Subcutaneous abdominal adipose tissue (tissue), 5 donors: ENCODE measurements around the gene AMFR.

Experiments used
- H3K27ac ChIP-seq: one replicate; pipeline ENCODE4 v1.7.0; 2013; ENCODE audit warnings: low read depth, mild to moderate bottlenecking, inconsistent platforms, low read length, moderate library complexity
- H3K27me3 ChIP-seq, 5 donors: one replicate each; pipeline ENCODE4 v1.7.0; 2013; ENCODE audit warnings: low read length in 5 of 5, inconsistent platforms in 1 of 5; ENCODE audit not compliant: control insufficient read depth in 5 of 5, insufficient read depth in 4 of 5
- H3K36me3 ChIP-seq, 5 donors: one replicate each; pipeline ENCODE4 v1.7.0; 2013; ENCODE audit warnings: low read length in 5 of 5; ENCODE audit not compliant: control insufficient read depth in 5 of 5, insufficient read depth in 5 of 5
- H3K4me1 ChIP-seq, 5 donors: one replicate each; pipeline ENCODE4 v1.7.0; 2013; ENCODE audit warnings: low read length in 5 of 5, mild to moderate bottlenecking in 3 of 5, moderate library complexity in 1 of 5; ENCODE audit not compliant: control insufficient read depth in 5 of 5, insufficient read depth in 5 of 5
- H3K4me3 ChIP-seq, 5 donors: one replicate each; pipeline ENCODE4 v1.7.0; 2013; ENCODE audit warnings: low read length in 5 of 5, low read depth in 1 of 5
- H3K9ac ChIP-seq, 5 donors: one replicate each; pipeline ENCODE4 v1.7.0; 2013; ENCODE audit warnings: low read length in 5 of 5, mild to moderate bottlenecking in 4 of 5, moderate library complexity in 3 of 5
- H3K9me3 ChIP-seq, 5 donors: one replicate each; pipeline ENCODE4 v1.7.0; 2013; ENCODE audit warnings: low read length in 5 of 5; ENCODE audit not compliant: control insufficient read depth in 5 of 5
- donor health status: healthy.
- donor health status: healthy.
- donor health status: healthy.
- donor health status: healthy.
- donor health status: healthy.

The AMFR gene

DNA sequence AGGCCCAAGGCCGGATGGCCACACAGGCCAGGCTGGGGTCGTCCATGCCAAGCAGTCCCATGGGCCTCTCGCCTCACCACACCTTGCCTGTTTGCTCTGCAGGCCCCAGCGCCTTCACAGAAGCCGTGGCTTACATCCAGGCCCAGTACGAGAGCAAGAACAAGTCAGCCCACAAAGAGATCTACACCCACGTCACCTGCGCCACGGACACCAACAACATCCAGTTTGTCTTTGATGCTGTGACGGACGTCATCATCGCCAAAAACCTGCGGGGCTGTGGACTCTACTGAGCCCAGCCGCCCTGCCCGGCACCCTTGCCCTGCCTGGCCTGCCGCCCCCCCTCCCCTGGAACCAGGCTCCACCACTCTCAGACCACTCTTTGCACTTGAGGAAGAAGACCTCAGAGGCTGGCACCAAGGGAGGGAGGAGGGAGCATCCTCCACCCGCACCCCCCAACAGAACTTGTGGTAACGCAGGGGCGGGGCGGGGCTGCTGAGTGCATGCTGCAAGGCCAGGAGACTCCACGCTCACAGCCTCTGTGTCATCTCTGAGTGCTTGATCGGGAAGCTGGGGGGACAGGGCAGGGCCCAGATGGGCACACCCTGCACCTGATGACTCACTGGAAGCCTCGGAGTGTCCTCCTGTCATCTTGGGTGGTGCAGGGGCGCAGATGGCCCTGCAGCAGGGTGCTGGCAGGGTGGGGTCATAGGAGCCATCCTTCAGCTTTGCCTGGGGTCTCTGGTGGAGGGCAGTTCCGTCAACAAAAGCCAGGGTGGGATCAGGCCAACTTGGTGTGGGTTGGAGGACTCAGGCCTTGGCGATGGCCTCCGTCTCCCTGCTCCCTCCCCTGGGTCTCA is 81.5 kb downstream of the AMFR start:
- Histone ChIP-seq H3K36me3 (no peaks in the 10 kb centered on the region), H3K4me1 (no peaks in the 10 kb centered on the region), H3K27ac (no peak overlapping the region), H3K9me3 (no peaks in the 10 kb centered on the region), H3K9ac (no peak overlapping the region), H3K27me3 (peaks cover 0 to 3% (median 0%) of the 10 kb centered on the region in 5 donors), H3K4me3 (no peak overlapping the region)

DNA sequence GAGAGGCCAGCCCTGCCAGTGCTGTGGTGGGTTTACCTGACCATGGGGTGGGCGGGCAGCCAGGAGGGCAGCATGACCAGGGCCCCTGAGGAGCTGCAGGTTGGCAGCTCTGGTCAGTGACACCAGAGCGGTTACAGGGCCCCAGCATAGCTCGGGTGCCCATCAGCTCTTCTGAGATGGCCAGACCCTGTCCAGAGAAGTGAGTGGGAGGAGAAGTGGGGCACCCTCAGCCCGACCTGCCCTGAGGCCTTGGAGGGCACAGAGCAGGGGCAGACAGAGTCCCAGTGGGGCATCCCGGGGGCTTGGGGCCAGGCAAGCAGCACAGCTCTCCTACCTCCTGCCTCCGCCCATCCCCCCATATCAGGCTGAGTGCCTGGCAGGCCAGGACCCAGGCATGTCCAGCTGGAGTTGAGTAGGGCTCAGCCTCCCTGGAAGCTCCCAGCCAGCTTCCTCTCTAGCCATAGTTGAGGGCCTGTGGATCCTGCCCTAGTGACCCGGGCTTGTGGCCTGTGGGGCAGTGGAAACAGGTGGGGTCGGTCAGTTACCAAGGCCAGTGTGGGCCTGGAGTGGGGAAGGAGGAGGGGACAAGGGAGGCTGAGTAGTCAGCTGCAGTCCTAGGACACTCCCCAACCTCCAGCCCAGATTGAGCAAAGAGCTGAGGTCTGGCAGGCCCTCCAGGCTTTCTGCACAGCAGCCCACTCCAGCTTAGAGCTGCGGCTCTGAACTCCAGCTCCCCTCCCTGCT is 83.5 kb downstream of the AMFR start:
- no peak overlapping the region for H3K27ac ChIP-seq
- H3K27me3 ChIP-seq, result no peaks in the 10 kb centered on the region
- H3K4me1 ChIP-seq, result no peaks in the 10 kb centered on the region
- H3K9ac ChIP-seq, result no peak overlapping the region
- H3K36me3 ChIP-seq, result no peaks in the 10 kb centered on the region
- H3K4me3 ChIP-seq, result no peak overlapping the region
- no peaks in the 10 kb centered on the region for H3K9me3 ChIP-seq

DNA sequence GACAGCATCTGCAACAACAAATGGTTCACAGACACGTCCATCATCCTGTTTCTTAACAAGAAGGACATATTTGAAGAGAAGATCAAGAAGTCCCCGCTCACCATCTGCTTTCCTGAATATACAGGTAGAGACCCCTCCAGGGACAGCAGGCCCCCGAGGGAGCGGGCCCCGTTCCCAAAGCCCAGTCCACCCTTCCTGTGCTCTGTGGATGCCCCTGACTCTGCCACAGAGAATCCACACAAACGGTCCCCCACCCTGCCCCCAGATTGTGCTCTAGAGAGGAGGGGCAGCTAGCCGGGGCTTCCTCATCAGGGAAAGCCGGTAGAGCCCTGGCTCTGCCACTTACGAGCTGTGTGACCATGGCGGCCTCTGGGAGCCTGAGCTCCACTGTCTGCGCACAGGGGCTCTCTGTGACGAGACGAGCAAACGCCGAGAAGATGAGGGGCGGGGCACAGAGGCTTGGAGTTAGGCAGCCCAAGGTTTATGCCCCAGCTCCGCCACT is 84.4 kb downstream of the AMFR start:
- H3K4me1 ChIP-seq, result no peaks in the 10 kb centered on the region
- H3K36me3 ChIP-seq, result no peaks in the 10 kb centered on the region
- no peak overlapping the region for H3K4me3 ChIP-seq
- no peak overlapping the region for H3K9ac ChIP-seq
- H3K27ac ChIP-seq, result no peak overlapping the region
- H3K27me3 ChIP-seq, result no peaks in the 10 kb centered on the region
- H3K9me3 ChIP-seq, result no peaks in the 10 kb centered on the region

DNA sequence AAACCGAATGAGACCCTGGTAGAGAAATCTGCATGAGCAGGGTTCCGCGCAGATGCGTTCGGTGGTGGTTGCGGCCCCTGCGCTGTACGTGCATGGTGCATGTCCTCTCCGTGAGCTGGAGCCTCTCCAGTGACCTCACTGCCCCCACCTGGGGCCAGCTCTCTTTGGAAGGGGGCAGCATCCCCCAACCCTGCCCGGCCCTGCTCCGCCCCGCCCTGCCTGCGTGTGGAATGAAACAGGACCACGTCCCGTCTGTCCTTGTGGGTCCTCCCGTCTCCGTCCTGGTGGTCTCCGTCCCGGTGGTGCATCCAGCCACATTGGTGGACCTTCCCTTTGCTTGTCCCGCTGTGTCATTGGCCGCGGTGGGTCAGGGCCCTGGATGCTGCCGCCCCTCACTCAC is 84.9 kb downstream of the AMFR start:
- Histone ChIP-seq H3K36me3 (no peaks in the 10 kb centered on the region), H3K9me3 (no peaks in the 10 kb centered on the region), H3K27me3 (no peaks in the 10 kb centered on the region), H3K27ac (no peak overlapping the region), H3K4me3 (no peak overlapping the region), H3K4me1 (no peaks in the 10 kb centered on the region), H3K9ac (no peak overlapping the region)

DNA sequence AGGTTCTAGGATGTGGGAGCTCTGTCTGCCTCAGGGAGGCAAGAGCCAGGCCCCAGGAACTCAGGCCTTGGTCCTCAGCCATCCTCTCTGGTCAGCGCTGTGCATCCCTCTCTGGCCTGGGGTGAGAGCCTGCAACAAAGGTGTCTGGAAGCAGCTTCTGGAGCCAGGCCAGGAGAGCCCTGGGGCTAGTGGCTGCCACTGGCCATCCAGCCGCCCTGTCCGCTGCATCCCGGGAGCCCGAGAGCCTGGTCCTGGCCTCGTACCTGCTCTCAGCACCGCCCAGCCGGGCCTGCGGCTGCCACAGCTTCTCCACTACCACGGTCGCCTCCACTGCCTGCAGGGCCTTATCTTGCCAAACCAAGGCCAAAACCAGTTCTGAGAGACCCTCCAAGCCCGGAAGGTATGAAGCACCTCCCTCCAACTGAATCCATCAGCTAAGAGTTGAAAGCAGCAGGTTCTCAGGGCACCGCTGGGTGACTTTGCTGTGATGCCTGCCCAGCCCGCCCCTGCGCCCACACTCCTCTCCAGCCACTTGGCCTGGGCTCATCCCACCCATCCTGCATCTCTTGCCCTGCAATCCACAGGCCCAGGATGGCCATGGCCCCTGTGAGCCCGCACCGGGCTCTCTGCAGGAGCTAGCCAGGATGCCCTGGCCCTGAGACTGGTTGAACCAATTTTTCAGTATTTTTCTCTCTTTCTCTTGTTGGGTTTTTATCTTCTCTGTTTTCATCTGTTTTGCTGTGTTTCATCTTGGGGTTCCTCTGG is 85.7 kb downstream of the AMFR start:
- Histone ChIP-seq H3K4me1 (no peaks in the 10 kb centered on the region), H3K27ac (no peak overlapping the region), H3K36me3 (no peaks in the 10 kb centered on the region), H3K9ac (no peak overlapping the region), H3K27me3 (no peaks in the 10 kb centered on the region), H3K4me3 (no peak overlapping the region), H3K9me3 (no peaks in the 10 kb centered on the region)

DNA sequence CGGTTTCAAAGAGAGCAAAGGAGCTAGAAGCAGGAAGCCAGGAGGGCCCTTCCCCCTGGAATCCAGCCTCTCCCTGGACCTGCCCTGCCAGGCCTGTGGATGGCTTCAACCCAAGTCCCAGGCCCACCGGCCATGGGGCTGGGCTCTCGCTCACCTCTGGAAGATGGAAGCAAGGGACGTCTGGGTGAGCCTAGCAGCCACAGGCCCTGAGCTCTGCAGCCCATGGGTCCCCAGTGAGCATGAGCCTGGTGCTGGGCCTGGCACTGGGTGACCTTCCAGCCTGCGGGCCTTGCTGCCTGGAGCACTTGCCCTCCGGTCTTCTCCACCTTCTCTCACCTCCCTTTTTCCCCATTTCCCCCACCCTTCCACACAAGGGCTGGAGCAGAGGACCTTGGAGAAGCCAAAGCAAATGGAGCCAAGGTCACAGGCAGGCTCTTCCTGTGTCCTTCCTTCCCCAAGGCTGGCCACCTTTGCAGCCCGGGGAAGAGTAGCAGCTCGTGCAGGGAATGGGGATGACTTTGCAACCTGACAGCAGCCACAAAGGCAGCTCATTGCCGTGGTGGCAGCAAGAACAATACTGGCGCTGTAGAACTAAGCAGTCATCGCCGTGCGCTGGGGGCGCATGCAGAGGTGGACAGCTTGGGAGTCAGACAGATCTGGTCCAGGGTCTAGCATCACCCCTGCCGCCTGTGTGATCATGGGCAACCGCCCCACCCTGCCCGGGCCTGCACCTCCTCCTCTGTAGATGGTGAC is 86.6 kb downstream of the AMFR start:
- no peaks in the 10 kb centered on the region for H3K27me3 ChIP-seq
- no peak overlapping the region for H3K4me3 ChIP-seq
- no peak overlapping the region for H3K27ac ChIP-seq
- H3K4me1 ChIP-seq, result no peaks in the 10 kb centered on the region
- H3K36me3 ChIP-seq, result no peaks in the 10 kb centered on the region
- no peaks in the 10 kb centered on the region for H3K9me3 ChIP-seq
- H3K9ac ChIP-seq, result no peak overlapping the region

DNA sequence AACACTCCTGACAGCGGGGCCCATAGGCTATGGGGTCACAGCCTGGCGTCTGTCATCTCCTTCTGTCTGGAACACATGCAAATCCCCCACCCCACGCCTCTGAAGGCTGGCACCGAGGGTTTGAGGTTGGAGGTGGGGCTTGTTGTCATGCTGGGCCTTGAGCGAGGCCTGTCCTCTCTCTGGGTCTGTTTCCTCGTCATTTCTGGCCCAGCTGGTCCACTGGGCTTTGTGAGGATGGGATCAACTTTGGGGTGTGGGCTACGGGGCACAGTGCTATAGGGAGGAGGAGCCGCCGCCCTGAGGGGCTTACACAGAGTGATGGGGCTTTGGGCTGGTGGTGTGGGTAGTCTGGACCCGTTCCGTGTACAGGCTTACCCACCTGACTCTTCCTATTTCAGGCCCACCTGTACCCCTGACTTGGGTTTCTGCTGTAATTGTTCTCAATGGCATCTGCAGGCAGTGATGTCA is 87.5 kb downstream of the AMFR start:
- H3K9ac ChIP-seq, result no peak overlapping the region
- no peaks in the 10 kb centered on the region for H3K4me1 ChIP-seq
- H3K27me3 ChIP-seq, result no peaks in the 10 kb centered on the region
- H3K9me3 ChIP-seq, result no peaks in the 10 kb centered on the region
- no peak overlapping the region for H3K4me3 ChIP-seq
- H3K27ac ChIP-seq, result no peak overlapping the region
- H3K36me3 ChIP-seq, result no peaks in the 10 kb centered on the region

DNA sequence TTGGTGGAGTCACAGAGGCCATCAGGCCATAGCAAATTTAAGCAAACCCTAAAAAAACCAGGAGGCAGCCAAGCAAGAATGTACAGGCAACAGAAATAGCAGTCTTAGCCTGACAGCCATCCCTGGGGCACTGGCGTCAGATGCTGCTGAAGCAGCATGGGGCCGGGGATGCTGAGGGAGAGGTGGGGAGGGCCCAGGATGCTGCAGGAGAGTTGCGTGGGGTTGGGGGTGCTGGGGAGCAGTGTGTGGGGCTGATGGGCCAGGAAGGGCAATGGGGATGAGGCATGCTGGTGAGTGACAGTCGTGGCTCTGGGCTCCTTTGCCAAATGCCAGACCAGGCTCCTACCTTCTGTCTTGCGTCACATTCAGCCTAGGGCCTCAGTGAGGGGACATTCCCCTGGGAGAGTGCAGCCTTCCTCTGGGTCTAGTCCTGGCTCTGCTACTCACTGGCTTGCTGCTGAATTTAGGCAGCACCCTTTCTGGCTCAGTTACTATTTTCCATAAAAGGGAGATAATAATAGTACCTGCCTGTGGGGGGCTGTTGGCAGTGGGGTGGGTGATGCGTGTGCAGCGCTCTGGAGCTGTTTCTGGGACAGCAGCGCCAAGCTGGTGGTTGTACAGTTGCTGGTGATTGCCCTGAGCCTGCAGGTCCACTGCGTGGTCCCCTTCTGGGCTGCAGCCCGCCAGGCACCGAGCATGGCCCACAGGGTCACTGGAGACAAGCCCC is 88.1 kb downstream of the AMFR start:
- Histone ChIP-seq H3K27ac (no peak overlapping the region), H3K4me1 (no peaks in the 10 kb centered on the region), H3K36me3 (no peaks in the 10 kb centered on the region), H3K27me3 (no peaks in the 10 kb centered on the region), H3K9ac (no peak overlapping the region), H3K4me3 (no peak overlapping the region), H3K9me3 (no peaks in the 10 kb centered on the region)

DNA sequence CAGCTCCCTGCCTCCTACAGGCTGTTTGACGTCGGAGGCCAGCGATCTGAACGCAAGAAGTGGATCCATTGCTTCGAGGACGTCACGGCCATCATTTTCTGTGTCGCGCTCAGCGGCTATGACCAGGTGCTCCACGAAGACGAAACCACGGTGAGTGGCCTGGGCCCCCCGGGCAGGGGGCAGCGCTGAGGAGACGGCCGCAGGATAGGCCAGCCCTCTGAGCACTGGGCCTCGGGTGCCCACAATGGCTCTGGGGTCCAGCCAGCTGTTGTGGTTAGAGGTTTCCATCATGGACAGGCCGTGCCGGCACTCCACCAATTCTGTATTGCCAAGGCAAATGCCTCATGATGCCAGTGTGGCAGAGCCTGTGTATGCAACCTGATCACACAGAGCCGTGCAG is 88.6 kb downstream of the AMFR start:
- H3K4me3 ChIP-seq, result no peak overlapping the region
- no peaks in the 10 kb centered on the region for H3K36me3 ChIP-seq
- no peaks in the 10 kb centered on the region for H3K4me1 ChIP-seq
- no peak overlapping the region for H3K9ac ChIP-seq
- no peaks in the 10 kb centered on the region for H3K9me3 ChIP-seq
- H3K27me3 ChIP-seq, result no peaks in the 10 kb centered on the region
- H3K27ac ChIP-seq, result no peak overlapping the region
